ENCODE data around the gene TXNRD2.
A peak's percentile ranks its signal among the peaks of the same experiment; 100 is the strongest.

TXNRD2 gene

DNA sequence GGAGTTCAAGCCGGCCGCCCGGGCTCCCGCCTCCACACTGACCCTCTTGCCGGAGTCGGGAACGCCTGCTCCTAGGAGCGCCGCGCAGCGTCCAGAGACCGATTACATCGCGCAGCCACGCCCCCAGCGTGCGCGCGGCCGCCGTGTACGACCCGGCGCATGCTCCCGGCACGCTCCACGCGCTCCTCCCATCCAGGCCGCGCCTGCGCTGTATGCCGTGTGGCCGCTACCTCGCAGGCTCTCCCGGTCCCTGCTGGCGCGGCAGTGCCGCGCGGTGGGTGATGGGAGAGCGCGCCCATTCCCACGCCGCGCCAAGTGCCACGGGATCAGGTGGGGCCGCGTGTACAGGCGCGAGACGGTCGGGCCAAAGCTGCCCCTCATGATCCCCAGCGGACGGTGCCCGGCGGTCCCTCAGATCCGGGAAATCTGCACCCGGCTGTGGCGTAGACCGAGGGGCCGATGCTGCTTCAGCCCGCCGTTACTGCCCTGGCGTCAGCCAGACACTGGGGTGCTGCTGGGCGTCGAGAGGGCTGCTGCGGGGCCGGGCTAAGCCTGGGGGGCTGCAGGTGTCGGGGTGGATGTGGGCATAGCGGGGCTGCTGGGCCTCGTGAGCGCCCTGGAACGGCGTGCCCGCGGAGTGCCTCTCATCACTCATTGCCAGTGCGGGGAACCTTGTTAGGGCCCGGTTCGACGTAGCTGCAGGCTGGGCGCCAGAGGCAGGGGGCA, 86.7 kb downstream of the TXNRD2 start, which contains the start of the genes GNB1L and RTL10:
Gene GNB1L (minus strand): TSS at position 97 of the 726 bp plus-strand sequence. CDS start 33,519 bp downstream, outside the sequence.
Gene RTL10 (minus strand): TSS at position 97 of the 726 bp plus-strand sequence. CDS start 2,613 bp downstream, outside the sequence.
- DNase-seq, result peak; percentile 95

DNA sequence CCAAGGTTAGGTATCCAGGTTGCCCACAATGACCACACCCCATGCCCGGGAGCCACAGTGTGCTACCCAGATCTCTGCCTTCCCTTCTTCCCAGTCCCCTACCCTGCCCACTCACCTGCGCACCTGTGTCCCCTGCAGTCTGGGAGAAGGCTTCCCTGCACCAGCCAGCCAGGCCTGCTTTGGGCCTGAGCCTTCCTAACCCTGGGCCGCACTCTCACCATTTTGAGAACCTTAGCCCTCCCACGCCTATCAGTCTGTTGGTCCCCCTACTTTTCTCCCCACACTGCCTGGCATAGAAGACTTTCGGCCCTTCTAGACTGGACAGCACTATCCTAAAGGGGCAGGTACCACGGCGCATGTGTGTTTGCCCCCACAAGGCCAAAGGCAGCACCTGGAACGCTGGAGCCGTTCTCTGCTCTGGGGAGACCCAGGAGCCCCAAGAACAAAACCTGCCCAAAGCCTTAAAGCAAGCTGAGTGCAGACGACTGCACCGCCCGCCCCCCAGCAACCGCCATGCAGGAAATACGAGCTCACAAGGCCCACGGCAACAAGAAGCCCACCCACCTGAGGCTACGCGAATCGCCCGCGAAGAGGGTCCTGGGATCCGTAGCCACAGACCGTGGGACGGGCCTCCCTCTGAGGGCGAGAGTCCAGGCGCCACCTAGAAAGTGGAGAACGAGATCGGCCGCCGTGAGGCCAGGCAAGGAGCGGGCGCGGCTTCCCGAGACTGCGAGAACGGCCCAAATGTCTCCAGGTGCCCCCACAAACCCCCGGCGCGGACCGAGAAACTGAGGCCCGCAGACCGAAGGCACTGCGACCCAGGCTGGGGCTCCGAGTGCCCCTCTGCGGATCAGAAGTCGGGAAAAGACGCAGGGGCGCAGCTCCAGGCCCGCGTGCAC, 87.5 kb downstream of the TXNRD2 start:
- peak; percentile 15 for DNase-seq

DNA sequence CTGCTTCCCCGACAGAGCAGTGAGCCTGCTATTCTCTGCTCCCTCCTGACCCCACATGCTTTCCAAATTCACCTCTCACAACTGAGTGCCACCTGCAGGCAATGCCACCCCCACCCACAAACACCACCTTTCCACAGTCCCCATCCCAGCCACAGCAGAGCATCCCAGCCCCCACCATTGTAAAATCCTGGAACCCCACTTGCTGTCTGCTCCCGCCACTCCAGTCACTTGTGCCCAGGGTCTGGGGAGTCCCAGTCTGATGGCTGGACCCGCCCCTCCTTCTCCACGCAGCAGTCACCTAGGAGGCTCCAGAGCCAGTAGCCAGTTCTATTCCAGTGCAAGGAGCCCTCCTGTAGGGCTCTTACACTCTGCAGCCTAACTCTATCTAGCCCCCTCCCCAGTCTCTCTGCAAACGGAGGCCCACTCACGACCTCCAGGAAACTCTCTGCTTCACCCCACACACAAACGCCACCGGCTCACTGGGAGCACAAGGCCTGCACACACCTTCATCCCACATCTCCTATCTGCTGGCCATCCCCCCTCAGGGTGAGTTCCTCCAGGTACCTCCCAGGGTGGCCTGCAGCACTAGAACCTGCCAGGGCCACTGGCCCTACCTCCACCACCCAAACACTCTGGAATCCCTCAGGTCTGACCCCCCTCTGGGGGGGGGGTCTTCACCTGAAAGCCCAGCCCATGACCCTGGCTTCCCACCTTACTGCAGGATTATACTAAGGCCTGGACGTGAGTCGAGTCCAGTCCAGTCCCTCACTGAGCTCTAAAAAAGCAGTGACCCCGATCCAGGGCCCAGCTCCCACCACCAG, 88.3 kb downstream of the TXNRD2 start:
- DNase-seq, result no peak

DNA sequence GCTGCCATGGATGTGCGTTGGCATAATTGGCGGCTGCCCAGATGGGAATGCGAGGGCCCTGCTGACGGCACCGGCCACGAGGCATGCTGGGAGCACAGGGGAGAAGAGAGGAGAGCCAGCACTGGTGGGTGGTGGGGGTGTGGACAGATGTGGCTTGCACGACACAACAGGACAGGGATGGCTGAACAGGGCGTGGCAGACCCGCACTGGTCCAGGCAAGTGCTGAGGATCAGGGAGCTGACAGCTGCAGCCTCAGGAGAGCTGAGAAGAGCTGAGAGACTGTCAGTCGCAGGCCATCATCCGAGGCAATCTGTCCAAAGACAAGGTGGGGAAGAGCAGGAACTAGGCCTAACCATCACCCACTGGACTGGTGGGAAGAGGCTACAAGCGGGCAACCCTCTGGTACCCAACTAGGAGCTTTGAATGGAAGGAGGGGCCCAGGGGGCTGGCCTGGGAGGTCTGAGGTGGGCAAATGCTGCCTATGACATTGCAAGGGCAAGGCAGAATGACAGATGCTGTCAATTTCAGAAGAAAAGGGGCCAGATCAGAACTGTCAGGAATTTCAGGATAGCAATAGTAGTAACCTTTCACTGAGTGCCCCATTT, 89.3 kb downstream of the TXNRD2 start:
- DNase-seq, result no peak

DNA sequence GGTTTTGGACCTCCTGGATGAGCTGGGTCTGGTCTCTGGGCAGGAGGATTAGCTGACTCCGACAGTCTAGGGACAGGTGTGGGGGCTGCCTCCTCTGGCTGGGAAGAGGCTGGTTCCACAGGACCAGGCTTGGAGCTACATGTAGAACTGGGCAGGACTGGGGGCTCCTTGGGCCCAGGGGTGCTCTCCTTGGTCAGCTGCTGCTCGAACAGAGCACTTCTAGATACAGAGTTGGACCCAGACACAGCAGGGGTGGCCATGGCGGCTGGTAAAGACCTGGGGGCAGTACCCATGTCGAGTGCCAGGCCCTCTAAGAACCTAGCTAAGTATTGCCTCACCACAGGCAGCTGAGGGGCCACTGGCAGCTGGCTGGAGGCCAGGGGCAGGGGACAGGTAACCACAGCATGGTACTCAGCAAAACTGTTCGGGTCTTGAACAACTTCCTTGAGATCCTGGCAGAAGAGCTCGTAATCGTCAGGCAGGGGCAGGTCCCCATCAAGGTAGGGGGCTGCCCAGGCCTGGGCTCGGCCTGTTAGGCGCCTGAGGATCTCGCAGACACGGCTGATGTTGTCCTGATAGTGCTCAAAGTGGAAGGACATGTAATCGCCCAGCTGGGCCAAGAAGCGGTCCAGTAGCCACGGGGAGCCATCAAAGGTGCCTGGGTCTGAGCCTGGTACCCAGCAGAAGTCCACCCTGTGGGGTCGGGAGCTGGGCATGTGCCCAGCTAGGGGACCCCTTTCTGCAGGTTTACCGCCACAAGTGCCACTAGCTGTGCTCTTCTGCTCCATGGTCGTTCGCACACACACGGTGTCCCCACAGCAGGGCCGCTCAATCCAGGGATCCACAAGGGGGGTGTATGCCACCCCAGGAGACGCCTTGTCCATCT, 90.1 kb downstream of the TXNRD2 start:
- no peak for DNase-seq

DNA sequence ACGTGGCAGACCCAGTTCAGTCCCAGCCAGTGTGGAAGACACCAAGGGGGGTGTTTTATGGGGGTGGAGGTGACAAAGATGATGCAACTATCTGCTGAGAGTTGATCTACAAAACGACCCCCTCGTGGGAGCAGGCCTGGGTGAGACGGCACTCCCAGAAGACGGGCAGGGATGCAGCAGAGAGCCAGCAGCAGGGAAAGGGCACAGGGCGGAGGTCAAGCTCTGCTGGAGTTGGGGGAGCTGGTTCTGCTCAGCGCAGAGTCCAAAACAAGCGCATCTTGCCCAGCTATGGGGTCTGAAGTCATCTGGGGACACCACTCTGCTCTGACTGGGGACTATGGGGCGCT, 90.9 kb downstream of the TXNRD2 start:
- DNase-seq, result no peak

DNA sequence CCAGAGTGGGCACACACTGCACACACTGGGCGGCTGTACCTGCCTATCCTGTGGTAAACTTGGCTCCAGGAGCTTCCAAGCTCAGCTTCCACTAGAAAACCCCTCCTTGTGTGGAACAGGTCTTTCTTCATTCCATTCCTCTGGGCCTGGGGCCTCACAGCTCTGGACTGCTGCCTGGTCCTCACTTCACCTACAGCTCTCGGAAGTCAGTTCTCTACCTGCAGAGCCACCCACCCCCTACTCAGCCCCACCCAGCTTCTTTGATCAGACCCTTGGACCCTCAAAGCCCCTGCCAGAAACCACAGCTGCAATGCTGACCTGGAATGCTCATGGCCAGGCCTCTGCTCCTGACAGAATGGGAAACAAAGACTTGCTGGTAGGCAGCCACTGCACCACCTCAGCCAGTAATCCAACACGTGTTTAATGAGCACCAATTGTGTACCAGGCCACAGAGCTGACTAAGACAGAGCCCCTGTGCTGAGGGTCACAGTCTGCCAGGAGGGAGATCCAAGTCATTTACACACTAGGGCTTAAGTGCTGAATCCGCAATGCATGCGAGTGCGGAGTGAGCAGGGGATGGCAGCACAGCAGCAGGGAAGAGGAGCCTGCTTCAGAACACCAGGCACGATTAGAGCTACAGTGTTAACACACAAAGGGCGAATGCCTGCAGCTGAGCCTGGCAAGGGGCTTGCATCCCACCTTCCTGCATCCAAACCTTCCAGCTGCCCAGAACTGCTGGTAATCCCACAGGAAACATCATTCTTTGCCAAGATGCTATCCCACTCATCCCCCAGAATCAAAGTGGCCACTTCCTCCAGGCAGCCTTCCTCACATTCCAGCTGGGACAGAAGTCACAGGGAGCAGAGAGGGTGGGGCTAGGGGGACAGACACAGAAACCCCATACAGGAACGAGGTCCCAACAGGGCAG, 91.5 kb downstream of the TXNRD2 start:
- no peak for DNase-seq

DNA sequence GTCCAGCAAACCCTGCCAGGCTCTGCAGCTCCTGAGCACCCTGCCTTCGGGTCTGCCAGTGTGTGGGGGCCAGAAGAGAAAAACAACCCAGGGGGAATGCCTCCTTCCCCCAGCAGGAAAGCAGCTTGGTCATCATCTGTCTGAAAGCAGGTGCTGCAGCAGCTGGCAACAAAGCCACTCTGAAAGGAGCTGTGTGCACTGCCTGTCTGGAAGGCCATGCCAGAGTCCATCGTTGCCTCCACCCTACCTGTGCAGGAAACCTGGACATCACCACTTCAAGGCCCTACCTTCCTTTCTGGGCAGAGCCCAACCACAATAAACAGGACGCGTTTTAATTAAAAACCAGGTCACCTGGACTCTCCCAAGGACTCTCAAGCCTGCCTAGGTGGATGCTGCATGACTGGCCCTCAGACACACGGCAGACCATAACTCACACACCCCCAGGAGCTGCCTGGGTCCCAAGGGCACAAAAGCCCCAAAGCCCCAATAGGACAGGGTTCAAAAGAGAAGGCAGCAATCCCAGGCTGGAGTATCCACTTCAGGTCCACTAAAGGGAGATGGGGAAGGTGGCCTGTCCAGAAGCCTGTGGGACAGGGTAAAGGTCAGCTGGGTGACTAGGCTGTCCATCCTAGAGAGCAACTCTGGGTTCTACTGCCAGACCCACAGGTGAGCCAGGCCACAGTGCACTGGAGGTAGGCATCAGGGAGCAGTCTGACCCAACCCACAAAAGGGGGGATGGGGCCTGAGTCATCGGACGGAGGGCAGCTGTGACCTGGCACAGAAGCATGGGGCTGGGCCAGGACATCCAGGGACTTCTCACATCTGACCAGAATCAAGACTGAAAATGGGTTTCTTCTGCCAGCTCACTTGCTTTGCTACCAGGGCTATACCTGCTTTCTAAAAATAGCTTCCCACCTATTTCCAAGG, 93.1 kb downstream of the TXNRD2 start:
- no peak for DNase-seq

DNA sequence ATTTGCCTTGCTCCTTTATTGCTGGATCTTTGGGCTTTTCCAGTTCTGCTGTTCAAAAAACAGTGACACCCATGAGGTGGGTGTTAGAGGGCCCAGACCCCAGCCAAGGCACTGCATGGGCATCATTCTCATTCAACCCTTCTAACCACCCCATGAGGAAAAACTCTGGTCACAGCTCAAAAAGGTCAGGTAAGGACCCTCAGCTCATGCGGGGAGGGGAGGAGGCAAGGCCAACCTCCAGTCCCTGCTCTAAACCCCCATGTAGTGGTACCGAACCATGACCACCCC, 94.3 kb downstream of the TXNRD2 start:
- no peak for DNase-seq

DNA sequence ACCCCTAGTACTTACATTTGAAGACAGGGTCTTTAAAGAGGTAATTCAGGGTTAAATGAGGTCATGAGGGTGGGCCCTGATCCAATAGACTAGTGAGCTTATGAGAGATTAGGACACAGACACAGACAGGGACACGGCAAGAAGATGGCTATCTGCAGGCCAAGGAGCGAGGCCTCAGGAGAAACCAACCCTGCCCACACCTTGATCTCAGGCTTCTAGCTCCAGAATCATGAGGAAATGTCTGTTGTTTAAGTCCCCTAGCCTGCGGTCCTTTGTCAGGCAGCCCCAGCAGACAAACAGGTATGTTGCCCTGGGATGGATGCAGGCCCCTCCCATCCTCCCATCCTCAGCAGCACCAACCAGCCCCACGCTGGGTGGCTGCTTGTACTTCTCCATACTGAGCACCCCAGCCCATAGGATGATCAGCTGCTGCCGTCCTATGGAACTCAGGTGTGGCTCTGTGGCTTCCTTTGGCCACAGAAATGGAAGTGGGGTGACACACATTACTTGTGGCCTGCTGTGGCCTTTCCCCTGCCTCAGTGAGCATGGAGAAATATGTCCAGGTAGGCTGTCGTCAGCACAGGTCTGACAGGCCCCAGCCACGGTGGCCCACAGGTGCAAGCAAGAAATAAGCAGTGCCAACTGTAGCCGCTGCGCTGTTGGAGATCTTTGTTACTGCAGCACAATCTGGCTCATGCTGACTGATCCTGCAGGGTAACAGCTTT, 94.8 kb downstream of the TXNRD2 start:
- DNase-seq, result no peak

DNA sequence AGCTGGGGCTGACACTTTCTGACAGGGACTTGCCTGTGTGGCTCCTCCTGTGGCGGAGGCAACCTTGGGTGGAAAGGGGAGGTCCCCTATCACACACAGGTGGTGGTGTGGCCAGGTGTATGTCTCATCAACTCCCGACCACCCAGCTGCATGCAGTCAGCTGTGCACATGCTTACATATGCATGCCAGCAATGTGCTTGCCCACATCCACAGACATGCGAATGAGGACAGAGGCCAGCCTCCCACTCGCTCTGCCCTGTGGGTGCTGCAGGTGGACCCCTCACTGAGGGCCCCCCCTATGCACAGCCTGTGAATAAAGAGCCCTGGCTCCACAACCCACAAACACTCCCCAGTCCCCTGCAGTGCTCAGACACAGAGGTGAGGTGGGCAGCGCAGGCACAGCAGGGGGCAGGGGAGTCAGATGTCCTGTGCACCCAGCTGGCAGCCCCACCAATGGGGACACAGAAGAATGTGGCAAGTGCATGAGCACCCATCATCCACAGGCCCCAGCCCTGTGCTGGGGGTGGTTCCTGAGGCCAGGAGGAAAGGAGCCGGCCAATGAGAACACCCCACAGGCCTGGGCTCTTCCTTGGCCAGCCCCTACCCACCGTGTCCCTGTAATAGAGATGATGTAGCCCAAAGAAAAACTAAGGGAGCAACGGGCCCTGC, 96.4 kb downstream of the TXNRD2 start:
- no peak for DNase-seq

DNA sequence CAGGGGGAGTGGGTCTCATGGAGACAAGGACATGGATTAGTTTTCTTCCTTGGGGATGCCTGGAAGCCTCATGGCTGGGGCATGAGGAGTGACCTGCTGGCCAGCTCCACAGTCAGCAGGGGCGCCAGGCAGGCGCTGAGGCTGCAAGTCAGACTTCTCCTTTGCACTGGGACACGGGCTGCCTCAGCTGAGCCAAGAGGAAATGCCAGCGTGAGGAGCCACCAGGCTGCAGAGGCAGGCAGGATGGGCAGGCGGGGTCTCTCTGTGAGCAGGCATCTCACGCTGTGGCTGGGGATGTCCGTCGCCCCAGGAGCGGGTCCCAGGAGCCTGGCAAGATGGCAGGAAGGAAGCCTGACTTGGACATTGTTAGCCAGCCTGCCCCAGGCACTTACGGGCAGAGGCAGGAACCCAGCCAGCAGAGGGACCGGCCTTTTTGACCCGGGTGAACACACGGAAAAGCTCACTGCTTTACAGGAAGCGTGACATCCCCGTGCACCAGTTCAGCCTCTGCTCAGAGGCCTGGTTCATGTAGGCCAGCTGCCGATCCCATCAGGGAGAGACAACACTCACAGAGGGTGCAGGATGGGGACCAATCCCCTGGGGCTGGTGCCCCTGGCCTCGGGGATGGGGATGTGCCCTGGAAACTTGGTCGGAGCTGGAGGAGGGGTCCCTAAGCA, 97.1 kb downstream of the TXNRD2 start:
- no peak for DNase-seq

DNA sequence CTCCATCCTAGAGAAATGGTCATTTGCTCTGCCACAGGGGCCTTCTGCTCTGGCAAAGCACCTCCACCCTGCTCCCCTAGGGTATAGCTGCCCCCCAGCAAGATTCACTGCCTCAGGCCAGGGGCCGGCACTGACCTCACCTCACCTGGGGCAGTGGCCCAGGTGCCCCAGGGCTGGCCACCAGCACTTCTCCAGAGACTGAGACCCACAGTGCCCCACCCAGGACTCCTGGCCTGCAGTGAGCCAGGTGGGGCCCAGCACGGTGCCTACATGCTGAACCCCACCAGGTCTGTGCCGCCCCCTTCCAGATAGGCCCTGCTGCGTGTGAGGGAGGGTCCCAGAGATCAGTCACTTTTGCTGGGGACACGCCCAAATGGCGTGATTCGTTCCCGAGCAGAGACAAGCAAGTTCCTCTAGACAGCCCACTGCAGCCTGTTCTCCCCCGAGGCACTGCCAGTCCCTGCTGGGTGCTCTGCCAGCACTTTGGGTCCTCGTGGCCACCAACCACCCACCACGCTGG, 97.7 kb downstream of the TXNRD2 start:
- no peak for DNase-seq

DNA sequence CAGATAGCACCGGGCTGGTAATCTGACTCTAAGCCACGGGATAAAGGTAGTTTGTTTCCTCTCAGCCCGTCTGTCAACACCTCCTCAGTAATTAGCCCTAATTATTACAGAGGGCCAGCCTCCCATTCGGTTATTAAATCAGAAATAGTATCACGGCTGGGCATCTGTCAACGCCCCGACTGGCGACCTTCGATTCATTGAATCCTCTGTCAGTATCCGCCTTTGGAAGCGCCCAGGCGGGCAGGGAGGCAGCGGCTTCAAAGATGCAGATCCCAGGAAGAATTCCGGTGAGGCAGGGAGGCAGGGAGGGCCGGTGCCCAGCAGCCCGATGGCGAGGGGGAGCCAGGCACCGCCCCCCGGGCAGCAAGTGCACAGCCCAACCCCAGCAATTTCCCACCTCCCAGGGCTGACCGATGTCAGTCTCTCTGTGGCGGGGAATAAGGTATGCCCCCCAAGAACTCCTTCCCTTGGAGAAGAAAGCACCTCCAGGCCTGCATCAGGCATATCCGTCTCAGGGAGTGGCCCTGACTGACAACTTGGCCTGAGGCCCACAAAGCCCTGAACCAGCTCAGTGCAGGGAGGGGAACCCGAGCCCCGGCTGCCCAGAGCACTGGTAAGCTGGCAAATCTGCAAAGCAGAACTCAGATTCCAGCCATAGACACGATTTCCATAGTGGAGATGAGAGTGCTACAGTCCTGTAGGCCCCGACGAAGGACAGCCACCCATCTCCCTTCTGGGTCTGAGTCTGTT, 98.3 kb downstream of the TXNRD2 start:
- DNase-seq, result no peak

DNA sequence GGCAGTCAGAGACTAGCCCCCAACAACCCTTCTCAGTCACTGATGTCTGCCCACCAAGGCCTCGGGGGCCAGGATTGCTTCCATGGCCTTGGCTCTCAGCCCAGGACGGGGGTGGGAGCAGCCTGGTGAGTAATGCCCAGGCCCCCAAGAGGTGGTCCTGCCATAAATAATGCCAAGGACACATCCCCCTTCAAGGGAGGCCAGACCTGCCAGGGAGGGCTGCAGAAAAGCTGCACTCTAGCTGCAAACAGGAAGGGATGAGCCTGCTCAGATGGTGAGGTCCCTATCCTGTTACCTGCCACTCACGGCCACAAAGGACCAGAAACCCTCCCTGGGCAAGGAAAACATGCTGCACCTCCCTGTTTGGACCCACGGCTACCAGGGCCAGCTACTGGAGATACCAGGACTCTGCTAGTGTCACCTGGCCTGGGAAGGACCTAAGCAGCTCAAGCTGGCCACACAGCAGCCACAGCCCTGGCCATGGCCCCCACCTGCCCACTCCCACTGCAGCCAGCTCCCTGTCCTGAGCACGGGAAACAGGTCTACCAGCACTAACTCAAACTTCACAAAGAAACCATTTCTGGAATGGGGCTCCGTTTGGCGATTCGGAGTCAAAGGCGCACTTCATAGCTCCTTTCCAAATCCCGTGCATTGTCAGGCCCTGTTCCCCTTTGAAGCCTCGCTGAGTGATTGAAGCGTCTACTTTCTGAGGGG, 99.1 kb downstream of the TXNRD2 start:
- no peak for DNase-seq

Measured in CD4-positive, alpha-beta T cell treated with Interleukin-21 for 1 hour (primary cell).